H1 (cell line): Measurements from ENCODE around the gene DES. TPM values are rescaled to one million over a fixed set of nuclear protein-coding genes. Genes with fewer than 3 reads are reported as not detected.

Experiments used
- CTCF ChIA-PET: fragments of 300-600 bp; sonication (Branson Sonifier 250); formaldehyde crosslinking; loops from one replicate; lab custom pipeline; 2021; ENCODE audit not compliant: partially characterized antibody; lab: Charles Lee
- POLR2A ChIA-PET: fragments of 300-600 bp; sonication (Branson Sonifier 250); formaldehyde crosslinking; loops from one replicate; lab custom pipeline; 2021; ENCODE audit warnings: inconsistent platforms; ENCODE audit not compliant: partially characterized antibody; lab: Charles Lee
- DNase-seq, 2 experiments: peaks; one replicate each; pipeline versions ENCODE4 v3.0.0 to v3.0.0-alpha.2; 2010 to 2022; ENCODE audit warnings: low spot score in 2 of 2, low read depth in 1 of 2, mixed read lengths in 1 of 2
- FAIRE-seq: peaks from 2 replicates; lab custom pipeline; 2011; peaks lifted over from hg19 to GRCh38; lab: Jason Lieb, UNC
- H2AFZ ChIP-seq: 2 replicates; pipeline ENCODE4 v1.8.1; 2012; ENCODE audit warnings: low read length, inconsistent platforms
- H2AK5ac ChIP-seq: 2 replicates; pipeline ENCODE4 v1.6.1; 2013; ENCODE audit warnings: low read depth, low read length
- H2BK120ac ChIP-seq: replicated peaks from 2 replicates; pipeline ENCODE3; 2013; ENCODE audit warnings: low read depth, low read length, inconsistent platforms
- H2BK12ac ChIP-seq: 2 replicates; pipeline ENCODE4 v1.6.1; 2013; ENCODE audit warnings: low read depth, low read length
- H2BK15ac ChIP-seq: 2 replicates; pipeline ENCODE4 v1.6.1; 2013; ENCODE audit warnings: low read length
- H2BK20ac ChIP-seq: 2 replicates; pipeline ENCODE4 v1.6.1; 2013; ENCODE audit warnings: low read length
- H2BK5ac ChIP-seq: 2 replicates; pipeline ENCODE4 v1.6.1; 2013; ENCODE audit warnings: low read depth, low read length
- H3K14ac ChIP-seq: 2 replicates; pipeline ENCODE4 v1.6.1; 2013; ENCODE audit warnings: inconsistent platforms; ENCODE audit not compliant: insufficient read length
- H3K18ac ChIP-seq: 2 replicates; pipeline ENCODE4 v1.6.1; 2013; ENCODE audit warnings: low read length; ENCODE audit errors: extremely low read depth
- H3K23ac ChIP-seq: 2 replicates; pipeline ENCODE4 v1.6.1; 2013; ENCODE audit warnings: inconsistent platforms; ENCODE audit not compliant: insufficient read length
- H3K23me2 ChIP-seq: 2 replicates; pipeline ENCODE4 v1.6.1; 2013; ENCODE audit warnings: low read depth, low read length
- H3K27ac ChIP-seq: 2 replicates; pipeline ENCODE4 v1.6.1; 2011; ENCODE audit warnings: low read depth, low read length, inconsistent platforms
- H3K27me3 ChIP-seq, 4 experiments: replicated peaks in 1 of 4; 1 replicate in 1 of 4; 2 replicates in 3 of 4; pipeline versions ENCODE4 v1.6.1 to v1.8.1; 2011 to 2013; ENCODE audit warnings: low read length in 3 of 4, mild to moderate bottlenecking in 3 of 4, inconsistent platforms in 2 of 4, mixed read lengths in 2 of 4, moderate library complexity in 1 of 4; ENCODE audit not compliant: control insufficient read depth in 3 of 4, insufficient read depth in 3 of 4; ENCODE audit errors: extremely low read depth in 1 of 4
- H3K36me3 ChIP-seq, 4 experiments: 2 replicates each; pipeline versions ENCODE4 v1.6.1 to v1.8.1; 2011 to 2013; ENCODE audit warnings: mild to moderate bottlenecking in 4 of 4, low read length in 3 of 4, moderate library complexity in 2 of 4, control low read depth in 1 of 4, inconsistent platforms in 1 of 4; ENCODE audit not compliant: insufficient read depth in 4 of 4, control insufficient read depth in 2 of 4
- H3K4ac ChIP-seq: replicated peaks from 2 replicates; pipeline ENCODE3; 2013; ENCODE audit warnings: low read length, low read depth, mixed read lengths, inconsistent platforms; ENCODE audit not compliant: insufficient read length
- H3K4me1 ChIP-seq, 4 experiments: replicated peaks in 1 of 4; 1 replicate in 1 of 4; 2 replicates in 3 of 4; pipeline versions ENCODE4 v1.6.1 to v1.8.1; 2011 to 2013; ENCODE audit warnings: low read length in 3 of 4, inconsistent platforms in 2 of 4, mixed read lengths in 1 of 4; ENCODE audit not compliant: insufficient read depth in 4 of 4, control insufficient read depth in 3 of 4
- H3K4me2 ChIP-seq, 2 experiments: 2 replicates each; pipeline versions ENCODE4 v1.6.1 to v1.8.1; 2011 to 2013; ENCODE audit warnings: low read depth in 2 of 2, low read length in 2 of 2, control low read depth in 1 of 2, inconsistent platforms in 1 of 2, mild to moderate bottlenecking in 1 of 2; ENCODE audit not compliant: insufficient read depth in 1 of 2
- H3K4me3 ChIP-seq, 4 experiments: fragments of 200-600, 300-600 bp in 1 of 4; sonication (generic), shearing (Covaris generic), sonication (Bioruptor Twin) in 1 of 4; 2 replicates each; pipeline versions ENCODE4 v1.5.1 to v1.8.1; 2011 to 2016; ENCODE audit warnings: low read length in 4 of 4, low read depth in 3 of 4, control low read depth in 2 of 4, inconsistent platforms in 2 of 4, mild to moderate bottlenecking in 2 of 4, mixed read lengths in 1 of 4, moderate library complexity in 1 of 4; ENCODE audit not compliant: insufficient read depth in 2 of 4; ENCODE audit errors: extremely low read depth in 1 of 4
- H3K56ac ChIP-seq: replicated peaks from 2 replicates; pipeline ENCODE3; 2013; ENCODE audit warnings: low read depth, mild to moderate bottlenecking, mixed read lengths, low read length, inconsistent platforms; ENCODE audit not compliant: insufficient read length
- H3K79me1 ChIP-seq: 2 replicates; pipeline ENCODE4 v1.6.1; 2013; ENCODE audit warnings: low read depth, low read length, control low read depth
- H3K79me2 ChIP-seq, 2 experiments: 2 replicates each; pipeline versions ENCODE4 v1.6.1 to v1.8.1; 2012 to 2013; ENCODE audit warnings: low read length in 2 of 2, mild to moderate bottlenecking in 2 of 2, inconsistent platforms in 1 of 2; ENCODE audit not compliant: insufficient read depth in 2 of 2, control insufficient read depth in 1 of 2
- H3K9ac ChIP-seq, 4 experiments: replicated peaks in 1 of 4; 1 replicate in 1 of 4; 2 replicates in 3 of 4; pipeline versions ENCODE4 v1.6.1 to v1.8.1; 2011 to 2013; ENCODE audit warnings: low read depth in 3 of 4, low read length in 3 of 4, control low read depth in 2 of 4, mild to moderate bottlenecking in 2 of 4, moderate library complexity in 2 of 4, inconsistent platforms in 1 of 4; ENCODE audit errors: extremely low read depth in 1 of 4
- H3K9me3 ChIP-seq, 2 experiments: 2 replicates each; pipeline versions ENCODE4 v1.6.1 to v1.8.1; 2012 to 2013; ENCODE audit warnings: mild to moderate bottlenecking in 2 of 2, moderate library complexity in 2 of 2, control low read depth in 1 of 2, inconsistent platforms in 1 of 2, low read depth in 1 of 2, low read length in 1 of 2, mixed read lengths in 1 of 2; ENCODE audit not compliant: insufficient read depth in 2 of 2
- H4K20me1 ChIP-seq, 2 experiments: replicated peaks in 1 of 2; 2 replicates each; pipeline versions ENCODE3 to v1.8.1; 2011 to 2013; ENCODE audit warnings: inconsistent platforms in 2 of 2, low read length in 2 of 2, mild to moderate bottlenecking in 1 of 2; ENCODE audit not compliant: insufficient read depth in 2 of 2, control insufficient read depth in 1 of 2
- H4K5ac ChIP-seq: 2 replicates; pipeline ENCODE4 v1.6.1; 2013; ENCODE audit warnings: low read length, low read depth, mixed read lengths, inconsistent platforms; ENCODE audit not compliant: insufficient read length
- H4K8ac ChIP-seq: 2 replicates; pipeline ENCODE4 v1.8.0; 2013; ENCODE audit warnings: mild to moderate bottlenecking, moderate library complexity, low read length, inconsistent platforms; ENCODE audit not compliant: insufficient read depth; ENCODE audit errors: extremely low read depth
- H4K91ac ChIP-seq: replicated peaks from 2 replicates; pipeline ENCODE3; 2013; ENCODE audit warnings: low read length, mixed read lengths, inconsistent platforms; ENCODE audit not compliant: insufficient read length
- BRCA1 ChIP-seq: IDR thresholded peaks from 2 replicates; pipeline ENCODE4 v1.6.1; 2012; ENCODE audit warnings: low read depth, low read length, improper control_type of control experiment
- CBX5 ChIP-seq: fragments of 300-800, 300-1000 bp; sonication (generic); IDR thresholded peaks from 2 replicates; pipeline ENCODE4 v1.7.1; 2016; ENCODE audit warnings: antibody characterized with exemption, low read length, low read depth
- CREB1 ChIP-seq: IDR thresholded peaks from 2 replicates; pipeline ENCODE4 v1.6.1; 2012; ENCODE audit warnings: inconsistent platforms
- CTBP2 ChIP-seq: IDR thresholded peaks from 2 replicates; pipeline ENCODE4 v1.7.0; 2011; ENCODE audit warnings: borderline replicate concordance, mild to moderate bottlenecking, moderate library complexity, mixed read lengths, low read length; ENCODE audit not compliant: insufficient read depth, insufficient read length
- HDAC6 ChIP-seq: IDR thresholded peaks from one replicate; pipeline ENCODE4 v1.7.1; 2012; ENCODE audit warnings: low read depth, mild to moderate bottlenecking, inconsistent platforms, low read length, moderate library complexity
- KDM1A ChIP-seq: fragments of 200-600, 300-600 bp; sonication (generic); IDR thresholded peaks from 2 replicates; pipeline ENCODE4 v1.7.1; 2016; ENCODE audit warnings: mild to moderate bottlenecking, low read length, borderline replicate concordance
- KDM4A ChIP-seq: IDR thresholded peaks from one replicate; pipeline ENCODE4 v1.7.1; 2012; ENCODE audit warnings: low read depth, mild to moderate bottlenecking, moderate library complexity, low read length, inconsistent platforms; ENCODE audit not compliant: severe bottlenecking
- NRF1 ChIP-seq: IDR thresholded peaks from 2 replicates; pipeline ENCODE4 v1.6.1; 2011; ENCODE audit warnings: mild to moderate bottlenecking, low read depth, low read length, improper control_type of control experiment
- POLR2A ChIP-seq, 2 experiments: IDR thresholded peaks; 1 replicate in 1 of 2; 2 replicates in 1 of 2; pipeline ENCODE4 v1.6.1; 2011; ENCODE audit warnings: low read depth in 2 of 2, low read length in 2 of 2, mild to moderate bottlenecking in 2 of 2; ENCODE audit errors: control extremely low read depth in 1 of 2
- RNF2 ChIP-seq: fragments of 200-900, 300-1000 bp; sonication (generic); IDR thresholded peaks from 2 replicates; pipeline ENCODE4 v1.7.1; 2016; ENCODE audit warnings: borderline replicate concordance, low read depth, mild to moderate bottlenecking, antibody characterized with exemption, low read length; ENCODE audit not compliant: poor library complexity, severe bottlenecking; ENCODE audit errors: missing control alignments
- RXRA ChIP-seq: IDR thresholded peaks from 2 replicates; pipeline ENCODE4 v1.6.1; 2011; ENCODE audit warnings: low read depth, mild to moderate bottlenecking, low read length, moderate library complexity; ENCODE audit not compliant: insufficient read depth
- TAF7 ChIP-seq: optimal IDR thresholded peaks from 2 replicates; pipeline ENCODE3; 2011; ENCODE audit warnings: low read depth, mild to moderate bottlenecking, inconsistent platforms, low read length, moderate library complexity, borderline replicate concordance
- WGBS, 2 experiments: shearing (Covaris generic) in 1 of 2; methylation state at CpG; one replicate each; pipeline versions ENCODE4 v1.1.6 to v1.1.7; 2013 to 2015; ENCODE audit warnings: low lambda C conversion rate in 2 of 2, mixed read lengths in 2 of 2, inconsistent platforms in 1 of 2, low coverage in 1 of 2, missing lambda C conversion rate in 1 of 2; ENCODE audit not compliant: insufficient replicate concordance in 2 of 2, insufficient coverage in 1 of 2, insufficient read length in 1 of 2; ENCODE audit errors: extremely low coverage in 1 of 2, missing lambda C conversion rate in 1 of 2; 5-methylcytosine and 5-hydroxymethylcytosine counted together
- polyA plus RNA-seq, 7 experiments: library from polyadenylated mRNA; depleted of rRNA in 3 of 7; stranded (reverse) in 5 of 7; unstranded in 2 of 7; fragments of >200 nt in 5 of 7; fragments of 200-250 nt in 2 of 7; gene quantifications; 1 replicate in 5 of 7; 2 replicates in 1 of 7; 4 replicates in 1 of 7; pipeline versions ENCODE4 v1.2.1 to v1.2.3, GENCODE V29; 2011 to 2013; ENCODE audit warnings: missing spikeins in 2 of 7, mixed read lengths in 2 of 7
- total RNA-seq: library from RNA; stranded (reverse); fragmentation: NEBNext Ultra II Directional; extraction: Animal tissue kit (Norgen Biotek cat#: 25700); gene quantifications from 2 replicates; pipeline ENCODE4 v1.2.1, GENCODE V29; 2021
- TF ChIP-seq, protein P1 (sequence below): IDR thresholded peaks from 2 replicates; pipeline ENCODE4 v1.6.1; 2012; ENCODE audit warnings: low read length, inconsistent platforms

DES gene
- total and polyA plus RNA-seq, 2 of the 8 experiments (the other 6 are each of a cell fraction or from before 2014, with no cell fraction given) = 1.8 to 4.3 TPM

DNA sequence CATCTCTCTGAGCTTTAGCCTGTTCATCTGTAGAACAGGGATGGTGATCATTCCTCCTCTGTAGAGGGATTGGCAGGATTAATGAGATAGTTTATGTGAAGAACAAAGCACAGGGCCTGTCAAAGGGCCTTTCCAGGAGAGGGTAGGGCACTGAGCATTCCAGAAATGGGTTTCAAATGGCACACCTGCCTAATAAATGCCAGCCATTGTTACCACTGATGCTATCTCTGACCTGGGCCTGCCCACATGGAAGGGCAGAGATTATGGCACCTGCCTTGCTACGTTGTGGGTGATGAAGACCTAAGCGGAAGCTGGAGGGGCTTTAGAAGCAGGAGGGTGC, 49.5 kb downstream of the DES start:
- Histone ChIP-seq H3K9ac (no peak overlapping the region), H2BK20ac (no peak overlapping the region), H4K91ac (no peak overlapping the region), H3K4me1 (no peaks in the 10 kb centered on the region), H2AFZ (no peak overlapping the region), H3K79me2 (no peaks in the 10 kb centered on the region), H3K27ac (no peak overlapping the region), H3K79me1 (no peaks in the 10 kb centered on the region), H3K18ac (no peak overlapping the region), H3K4me2 (no peak overlapping the region), H3K56ac (no peak overlapping the region), H3K23ac (no peak overlapping the region), H2BK120ac (no peak overlapping the region), H2BK15ac (no peak overlapping the region), H4K8ac (no peak overlapping the region), H2BK5ac (no peak overlapping the region), H3K4me3 (no peak overlapping the region), H2BK12ac (no peak overlapping the region), H3K14ac (no peak overlapping the region), H3K23me2 (no peaks in the 10 kb centered on the region), H2AK5ac (no peak overlapping the region), H3K4ac (no peak overlapping the region), H4K20me1 (peaks cover 0 to 3% of the 10 kb centered on the region in 2 experiments), H4K5ac (no peak overlapping the region), H3K27me3 (no peaks in the 10 kb centered on the region), H3K36me3 (no peaks in the 10 kb centered on the region), H3K9me3 (no peaks in the 10 kb centered on the region)
- DNase-seq (no peak), FAIRE-seq (no peak)
- POLR2A ChIA-PET = interaction anchor here (1.4 to 2.1 kb wide), 7 partner anchors 8 to 58 kb away, joined by 4 to 8 read pairs (median 4); no protein-coding TSS in a partner anchor
- CTCF ChIA-PET = interaction anchor here (0.6 to 113.1 kb wide), 4 partner anchors 9 to 70 kb away, joined by 3 to 7248 read pairs (median 3633); partner anchors contain the start of genes ASIC4, CHPF, DES and GMPPA
- WGBS, 2 experiments = 88% methylated on average over 2 of the region's 2 CpGs; no CpG with 5 or more reads in 1 of the 2 experiments
- no peak for TF ChIP-seq RXRA
- no peak for TF ChIP-seq POLR2A (IDR thresholded peaks at IDR 0.05; ENCODE audit: control extremely low read depth in 1 of 2, low read depth in 2 of 2, low read length in 2 of 2)
- TF ChIP-seq CREB1 = no peak
- TF ChIP-seq NRF1 = no peak
- TF ChIP-seq KDM4A = no peak
- no peak for TF ChIP-seq KDM1A
- no peak for TF ChIP-seq HDAC6
- TF ChIP-seq, protein P1, sequence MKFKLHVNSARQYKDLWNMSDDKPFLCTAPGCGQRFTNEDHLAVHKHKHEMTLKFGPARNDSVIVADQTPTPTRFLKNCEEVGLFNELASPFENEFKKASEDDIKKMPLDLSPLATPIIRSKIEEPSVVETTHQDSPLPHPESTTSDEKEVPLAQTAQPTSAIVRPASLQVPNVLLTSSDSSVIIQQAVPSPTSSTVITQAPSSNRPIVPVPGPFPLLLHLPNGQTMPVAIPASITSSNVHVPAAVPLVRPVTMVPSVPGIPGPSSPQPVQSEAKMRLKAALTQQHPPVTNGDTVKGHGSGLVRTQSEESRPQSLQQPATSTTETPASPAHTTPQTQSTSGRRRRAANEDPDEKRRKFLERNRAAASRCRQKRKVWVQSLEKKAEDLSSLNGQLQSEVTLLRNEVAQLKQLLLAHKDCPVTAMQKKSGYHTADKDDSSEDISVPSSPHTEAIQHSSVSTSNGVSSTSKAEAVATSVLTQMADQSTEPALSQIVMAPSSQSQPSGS = no peak
- no peak for TF ChIP-seq CTBP2
- TF ChIP-seq RNF2 = no peak
- TF ChIP-seq CBX5 = no peak
- TF ChIP-seq TAF7 = no peak
- TF ChIP-seq BRCA1 = no peak
